DND-41 (cell line): ENCODE measurements around the gene ZFP57.
A peak's percentile ranks its signal among the peaks of the same experiment; 100 is the strongest.

Source experiments
- ATAC-seq: fragments of 200-7000 bp; cut with Tn5 transposase; 3 replicates; pipeline ENCODE4 v1.9.1; 2021; ENCODE audit warnings: low read depth; ENCODE audit not compliant: insufficient read depth
- DNase-seq: peaks from one replicate; pipeline ENCODE4 v3.0.0-alpha.2; 2020
- H2AFZ ChIP-seq: 2 replicates; pipeline ENCODE4 v1.6.0; 2012; ENCODE audit warnings: low read depth, low read length
- H3K27ac ChIP-seq: 2 replicates; pipeline ENCODE4 v1.5.1; 2012; ENCODE audit warnings: low read length, inconsistent platforms
- H3K27me3 ChIP-seq: fragments of 200-600 bp; sonication (generic); 2 replicates; pipeline ENCODE4 v1.6.0; 2012; ENCODE audit warnings: low read length, mild to moderate bottlenecking, inconsistent platforms; ENCODE audit not compliant: insufficient read depth, poor library complexity
- H3K36me3 ChIP-seq: 2 replicates; pipeline ENCODE4 v1.5.1; 2012; ENCODE audit warnings: low read length, inconsistent platforms; ENCODE audit not compliant: insufficient read depth
- H3K4me1 ChIP-seq: 2 replicates; pipeline ENCODE4 v1.5.1; 2012; ENCODE audit warnings: mild to moderate bottlenecking, low read length; ENCODE audit not compliant: insufficient read depth
- H3K4me2 ChIP-seq: 2 replicates; pipeline ENCODE4 v1.6.0; 2012; ENCODE audit warnings: mild to moderate bottlenecking, moderate library complexity, low read length, inconsistent platforms; ENCODE audit not compliant: insufficient read depth
- H3K4me3 ChIP-seq, 2 experiments: fragments of 200-600 bp in 1 of 2; shearing (Covaris generic) in 1 of 2; 2 replicates each; pipeline ENCODE4 v1.5.1; 2012 to 2016; ENCODE audit warnings: inconsistent platforms in 2 of 2, low read length in 2 of 2, mild to moderate bottlenecking in 2 of 2, low read depth in 1 of 2, moderate library complexity in 1 of 2
- H3K79me2 ChIP-seq: 2 replicates; pipeline ENCODE4 v1.6.0; 2012; ENCODE audit warnings: low read length, inconsistent platforms; ENCODE audit not compliant: insufficient read depth
- H3K9ac ChIP-seq: 2 replicates; pipeline ENCODE4 v1.6.0; 2012; ENCODE audit warnings: low read depth, mild to moderate bottlenecking, inconsistent platforms, low read length, moderate library complexity
- H3K9me3 ChIP-seq: 2 replicates; pipeline ENCODE4 v1.5.1; 2012; ENCODE audit warnings: low read length, moderate library complexity, mild to moderate bottlenecking, inconsistent platforms; ENCODE audit not compliant: insufficient read depth, severe bottlenecking
- H4K20me1 ChIP-seq: 2 replicates; pipeline ENCODE4 v1.6.0; 2012; ENCODE audit warnings: low read length; ENCODE audit not compliant: insufficient read depth
- CTCF ChIP-seq: IDR thresholded peaks from 2 replicates; pipeline ENCODE4 v1.5.1; 2012; ENCODE audit warnings: borderline replicate concordance, low read length, moderate library complexity, mild to moderate bottlenecking; ENCODE audit not compliant: poor library complexity, severe bottlenecking; ENCODE audit errors: extremely low read depth
- EZH2 ChIP-seq: IDR thresholded peaks from 3 replicates; pipeline ENCODE4 v1.6.1; 2012; ENCODE audit warnings: borderline replicate concordance, low read depth, mild to moderate bottlenecking, moderate library complexity, low read length, inconsistent platforms; ENCODE audit not compliant: severe bottlenecking

ZFP57 gene

GRCh38 chr6:29629571-29629970, 51.4 kb downstream of the ZFP57 start:
- peak overlapping the region in 1 of 2 experiments; percentile 56; a peak in 1 of 4 replicates for H3K4me3 ChIP-seq
- H3K4me1 ChIP-seq: peaks cover 50% of the 10 kb centered on the region
- TF ChIP-seq CTCF (no peak), EZH2 (no peak)

GRCh38 chr6:29628419-29629281, 52.3 kb downstream of the ZFP57 start:
- ATAC-seq (peak; percentile 62), DNase-seq (peak; percentile 76)
- Histone ChIP-seq H3K27ac (peak overlapping the region; percentile 44), H3K36me3 (peaks cover 2% of the 10 kb centered on the region; the same call in 1 of the 2 replicates), H3K4me2 (peak overlapping the region; percentile 66), H3K4me3 (peak overlapping the region; percentile 1 to 56; a peak in 3 of 4 replicates), H3K4me1 (peaks cover 47% of the 10 kb centered on the region), H3K9ac (peak overlapping the region; percentile 49), H2AFZ (peak overlapping the region; percentile 69), H4K20me1 (0 out of 2 replicates have a peak, but pooled peaks cover 7% of the 10 kb centered on the region), H3K79me2 (no peaks in the 10 kb centered on the region), H3K27me3 (no peaks in the 10 kb centered on the region), H3K9me3 (no peaks in the 10 kb centered on the region)
- TF ChIP-seq EZH2 (no peak), CTCF (peak; percentile 95)

More at GRCh38 chr6:29629571-29629970, 51.4 kb downstream of the ZFP57 start:
- Histone ChIP-seq H3K79me2 (no peaks in the 10 kb centered on the region), H4K20me1 (0 out of 2 replicates have a peak, but pooled peaks cover 7% of the 10 kb centered on the region), H3K36me3 (no peaks in the 10 kb centered on the region), H3K27ac (no peak overlapping the region), H2AFZ (no peak overlapping the region), H3K4me2 (peak overlapping the region; percentile 66), H3K27me3 (no peaks in the 10 kb centered on the region), H3K9ac (peak overlapping the region; percentile 49; the same call in 1 of the 2 replicates), H3K9me3 (no peaks in the 10 kb centered on the region)
- DNase-seq: no peak
- ATAC-seq: no peak

- peak; percentile 84 for DNase-seq
These were observed 53.1 kb downstream of the ZFP57 start for GRCh38 chr6:29627755-29628418.

More at GRCh38 chr6:29627755-29628418, 53.1 kb downstream of the ZFP57 start:
- H3K27ac ChIP-seq: peak overlapping the region; percentile 44
- peaks cover 41% of the 10 kb centered on the region for H3K4me1 ChIP-seq
- peak; percentile 51 for ATAC-seq
- no peaks in the 10 kb centered on the region for H3K9me3 ChIP-seq
- H3K27me3 ChIP-seq: no peaks in the 10 kb centered on the region
- H3K4me2 ChIP-seq: peak overlapping the region; percentile 66
- peak overlapping the region; percentile 49 for H3K9ac ChIP-seq
- peak overlapping the region; percentile 69 for H2AFZ ChIP-seq
- 0 out of 2 replicates have a peak, but pooled peaks cover 7% of the 10 kb centered on the region for H4K20me1 ChIP-seq
- H3K36me3 ChIP-seq: peaks cover 8% of the 10 kb centered on the region; the same call in 1 of the 2 replicates
- no peaks in the 10 kb centered on the region for H3K79me2 ChIP-seq
- TF ChIP-seq CTCF: no peak
- no peak for TF ChIP-seq EZH2
- peak overlapping the region; percentile 1 to 56; a peak in 3 of 4 replicates for H3K4me3 ChIP-seq
